HG03139 (cell line): ENCODE data around the gene UGGT2.
"Not testable (repeated sequence)": the region's sequence is repeated elsewhere in the genome, so short reads cannot be mapped to it uniquely, and the experiment has no call there.

Experiments used
- ATAC-seq: cut with Tn5 transposase; IDR thresholded peaks from one replicate; pipeline ENCODE4 v1.9.1; 2021; ENCODE audit not compliant: unreplicated experiment

UGGT2 gene

DNA sequence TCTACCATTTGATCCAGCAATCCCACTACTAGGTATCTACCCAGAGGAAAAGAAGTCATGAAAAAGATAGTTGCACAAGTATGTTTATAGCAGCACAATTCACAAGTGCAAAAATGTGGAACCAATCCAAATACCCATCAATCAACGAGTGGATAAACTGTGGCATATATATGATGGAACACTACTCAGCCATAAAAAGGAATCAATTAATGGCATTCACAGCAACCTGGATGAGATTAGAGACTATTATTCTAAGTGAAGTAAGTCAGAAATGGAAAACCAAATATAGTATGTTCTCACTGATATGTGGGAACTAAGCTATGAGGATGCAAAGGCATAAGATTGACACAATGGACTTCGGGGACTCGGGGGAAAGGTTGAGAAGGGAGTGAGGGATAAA, 1.3 kb downstream of the UGGT2 start:
- ATAC-seq, result not testable (repeated sequence)

DNA sequence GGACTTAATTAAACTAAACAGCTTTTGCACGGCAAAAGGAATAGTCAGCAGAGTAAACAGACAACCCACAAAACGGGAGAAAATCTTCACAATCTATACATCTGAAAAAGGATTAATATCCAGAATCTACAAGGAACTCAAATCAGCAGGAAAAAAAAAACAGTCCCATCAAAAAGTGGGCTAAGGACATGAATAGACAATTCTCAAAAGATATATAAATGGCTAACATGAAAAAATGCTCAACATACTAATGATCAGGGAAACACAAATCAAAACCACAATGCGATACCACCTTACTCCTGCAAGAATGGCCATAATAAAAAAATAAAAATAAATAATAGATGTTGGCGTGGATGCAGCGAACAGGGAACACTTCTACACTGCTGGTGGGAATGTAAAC, 1.7 kb downstream of the UGGT2 start:
- not testable (repeated sequence) for ATAC-seq

DNA sequence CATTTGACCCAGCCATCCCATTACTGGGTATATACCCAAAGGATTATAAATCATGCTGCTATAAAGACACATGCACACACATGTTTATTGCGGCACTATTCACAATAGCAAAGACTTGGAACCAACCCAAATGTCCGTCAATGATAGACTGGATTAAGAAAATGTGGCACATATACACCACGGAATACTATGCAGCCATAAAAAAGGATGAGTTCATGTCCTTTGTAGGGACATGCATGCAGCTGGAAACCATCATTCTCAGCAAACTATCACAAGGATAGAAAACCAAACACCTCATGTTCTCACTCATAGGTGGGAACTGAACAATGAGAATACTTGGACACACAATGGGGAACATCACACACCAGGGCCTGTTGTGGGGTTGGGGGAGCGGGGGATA, 2.2 kb downstream of the UGGT2 start:
- not testable (repeated sequence) for ATAC-seq

DNA sequence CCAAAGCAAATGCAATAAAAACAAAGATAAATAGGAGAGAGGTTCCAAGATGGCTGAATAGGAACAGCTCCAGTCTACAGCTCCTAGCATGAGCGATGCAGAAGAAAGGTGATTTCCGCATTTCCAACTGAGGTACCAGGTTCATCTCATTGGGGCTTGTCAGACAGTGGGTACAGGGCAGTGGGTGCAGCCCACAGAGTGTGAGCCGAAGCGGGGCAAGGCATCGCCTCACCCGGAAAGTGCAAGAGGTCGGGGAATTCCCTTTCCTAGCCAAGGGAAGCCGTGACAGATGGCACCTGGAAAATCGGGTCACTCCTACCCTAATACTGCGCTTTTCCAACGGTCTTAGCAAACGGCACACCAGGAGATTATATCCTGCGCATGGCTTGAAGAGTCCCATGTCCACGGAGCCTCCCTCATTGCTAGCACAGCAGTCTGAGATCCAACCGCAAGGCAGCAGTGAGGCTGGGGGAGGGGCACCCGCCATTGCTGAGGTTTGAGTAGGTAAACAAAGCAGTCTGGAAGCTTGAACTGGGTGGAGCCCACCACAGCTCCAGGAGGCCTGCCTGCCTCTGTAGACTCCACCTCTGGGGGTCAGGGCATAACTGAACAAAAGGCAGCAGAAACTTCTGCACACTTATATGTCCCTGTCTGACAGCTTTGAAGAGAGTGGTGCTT, 6.6 kb downstream of the UGGT2 start:
- not testable (repeated sequence) for ATAC-seq

DNA sequence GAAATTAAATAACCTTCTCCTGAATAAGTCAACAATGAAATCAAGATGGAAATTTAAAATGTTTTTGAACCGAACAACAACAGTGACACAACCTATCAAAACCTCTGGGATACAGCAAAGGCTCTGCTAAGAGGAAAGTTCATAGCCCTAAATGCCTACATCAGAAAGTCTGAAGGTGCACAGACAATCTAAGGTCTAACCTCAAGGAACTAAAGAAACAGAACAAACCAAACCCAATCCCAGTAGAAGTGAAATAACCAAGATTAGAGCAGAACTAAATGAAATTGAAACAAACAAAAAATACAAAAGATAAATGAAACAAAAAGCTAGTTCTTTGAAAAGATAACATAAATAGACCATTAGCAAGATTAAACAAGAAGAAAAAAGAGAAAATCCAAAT, 9.0 kb downstream of the UGGT2 start:
- ATAC-seq, result no peak

DNA sequence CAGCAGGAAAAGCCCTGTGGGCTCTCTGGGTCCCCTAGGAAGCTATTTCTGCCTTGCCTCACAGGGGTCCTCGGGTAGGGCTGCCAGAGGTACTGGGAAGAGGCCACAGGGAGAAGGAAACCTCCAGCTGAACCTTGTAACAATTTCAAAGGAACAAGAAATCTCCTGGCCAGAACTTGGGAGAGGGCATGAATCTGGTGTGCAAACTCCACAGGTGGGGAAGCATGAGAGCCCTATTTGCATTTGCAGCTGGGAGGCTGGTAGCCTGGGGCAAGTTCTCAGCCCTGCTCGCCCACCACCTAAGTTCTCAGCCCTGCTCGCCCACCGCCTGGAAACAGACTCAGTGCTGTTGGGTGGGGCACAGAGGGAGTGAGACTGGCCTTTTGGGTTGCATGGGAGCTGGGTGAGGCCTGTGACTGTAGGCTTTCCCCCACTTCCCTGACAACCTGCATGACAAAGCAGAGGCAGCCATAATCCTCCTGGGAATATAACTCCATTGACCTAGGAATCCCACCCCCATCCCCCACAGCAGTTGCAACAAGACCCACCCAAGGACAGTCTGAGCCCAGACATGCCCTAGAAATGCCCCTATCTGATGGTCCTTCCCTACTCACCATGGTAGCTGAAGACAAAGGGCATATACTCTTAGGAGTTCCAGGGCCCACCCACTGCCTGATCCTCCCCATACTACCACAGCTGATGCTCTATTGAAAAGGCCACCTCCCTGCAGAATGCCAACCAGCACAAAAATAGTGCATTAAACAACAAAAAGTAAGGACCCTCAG, 11.7 kb downstream of the UGGT2 start:
- no peak for ATAC-seq

DNA sequence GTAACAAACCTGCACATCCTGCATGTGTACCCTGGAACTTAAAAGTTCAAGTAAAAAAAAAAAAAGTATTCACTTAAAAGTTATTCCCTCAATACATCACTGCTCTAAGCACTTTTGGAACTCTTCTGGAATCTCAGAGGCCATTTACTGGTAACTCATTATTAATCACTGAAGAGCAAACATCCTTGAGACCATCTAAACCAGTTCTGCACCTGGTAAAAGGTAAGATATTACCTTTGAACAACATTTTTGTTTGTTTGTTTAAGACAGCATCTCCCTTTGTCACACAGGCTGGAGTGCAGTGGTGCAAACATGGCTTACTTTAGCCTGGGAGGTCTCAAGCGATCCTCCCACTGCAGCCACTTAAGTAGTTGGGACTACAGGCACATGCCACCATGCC, 16.7 kb downstream of the UGGT2 start:
- ATAC-seq, result no peak

DNA sequence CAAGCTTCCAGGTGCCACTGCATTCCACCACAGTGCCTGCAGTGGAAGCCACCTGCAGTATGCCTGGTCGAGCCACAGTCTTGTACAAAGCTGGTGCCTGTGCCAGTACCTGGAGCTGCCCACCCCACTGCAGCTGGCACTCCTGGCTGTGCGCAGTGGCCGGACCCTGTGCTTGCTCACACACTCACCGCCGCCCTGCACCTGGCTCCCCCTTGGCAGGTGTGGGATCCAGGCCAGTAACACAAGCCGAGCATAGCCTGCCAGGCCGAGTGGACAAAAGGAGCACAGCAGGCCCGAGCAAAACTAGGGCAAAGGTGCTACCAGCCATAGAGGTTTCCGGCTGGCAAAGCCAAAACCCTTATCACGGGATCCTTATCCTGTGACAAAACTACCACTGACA, 18.5 kb downstream of the UGGT2 start:
- ATAC-seq, result no peak

DNA sequence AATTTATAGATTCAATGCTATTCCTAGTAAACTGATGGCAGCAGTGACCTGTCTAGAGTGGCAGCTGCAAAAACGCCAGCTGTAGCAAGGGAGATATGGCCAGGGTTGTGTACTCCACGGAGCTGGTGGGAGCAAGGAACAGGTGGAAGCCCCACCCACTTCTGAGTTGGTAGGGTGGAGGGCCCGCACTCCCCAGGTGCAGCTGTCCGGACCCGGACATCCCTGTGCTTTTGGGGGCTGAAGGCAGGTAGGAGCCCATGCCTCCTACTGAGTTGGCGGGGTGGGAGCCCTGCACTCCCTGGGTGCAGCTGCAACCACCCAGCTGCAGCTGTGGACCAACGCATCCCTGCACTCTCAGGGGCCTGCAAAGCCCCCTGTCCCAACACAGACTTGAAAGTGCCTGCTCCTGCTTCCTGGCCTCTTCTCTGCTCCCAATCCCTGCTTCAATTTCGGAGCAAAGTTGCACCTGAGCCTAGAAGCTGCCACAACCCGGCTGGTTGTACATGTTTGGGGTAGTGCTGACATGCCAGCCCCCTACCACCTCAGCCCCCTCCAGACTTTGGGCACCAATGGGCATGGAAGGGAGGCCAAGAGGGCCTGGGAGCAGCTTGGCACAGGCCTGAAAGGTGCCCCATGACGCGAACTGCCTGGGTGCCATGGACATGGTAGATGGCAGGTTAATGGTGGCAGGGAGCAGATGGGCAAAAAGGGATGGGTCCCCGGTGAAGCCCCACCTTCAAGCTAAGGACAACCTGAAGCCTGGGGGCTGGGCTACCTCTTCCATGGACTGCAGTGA, 19.8 kb downstream of the UGGT2 start:
- no peak for ATAC-seq

DNA sequence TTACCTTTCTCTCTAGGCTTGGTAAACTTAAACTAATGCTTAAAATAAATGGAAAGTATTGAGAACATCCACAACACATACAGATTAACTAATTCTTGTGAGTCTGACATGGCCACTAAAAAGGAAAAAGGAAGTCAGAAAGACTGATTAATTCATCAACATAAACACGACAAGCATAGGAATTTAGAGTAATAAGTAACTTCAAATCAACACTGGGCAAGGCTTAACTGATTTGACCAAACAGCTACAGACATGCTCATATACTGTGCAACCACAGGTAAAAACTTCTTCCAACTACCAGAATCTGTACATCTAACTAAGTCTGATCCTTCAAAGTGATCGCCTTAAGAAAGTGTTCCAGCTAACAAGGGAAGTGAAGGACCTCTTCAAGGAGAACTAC, 20.5 kb downstream of the UGGT2 start:
- no peak for ATAC-seq

DNA sequence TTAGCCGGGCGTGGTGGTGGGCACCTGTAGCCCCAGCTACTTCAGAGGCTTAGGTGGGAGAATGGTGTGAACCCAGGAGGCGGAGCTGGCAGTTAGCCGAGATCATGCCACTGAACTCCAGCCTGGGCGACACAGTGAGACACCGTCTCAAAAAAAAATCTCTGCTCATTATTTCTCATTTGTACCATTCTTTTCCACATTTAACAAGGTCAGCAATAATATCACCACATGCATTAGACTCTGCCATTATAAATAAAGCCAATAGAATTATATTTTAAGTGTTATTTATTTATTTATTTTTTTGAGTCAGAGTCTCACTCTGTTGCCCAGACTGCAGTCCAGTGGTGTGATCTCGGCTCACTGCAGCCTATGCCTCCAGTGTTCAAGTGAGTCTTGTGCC, 24.2 kb downstream of the UGGT2 start:
- no peak for ATAC-seq

DNA sequence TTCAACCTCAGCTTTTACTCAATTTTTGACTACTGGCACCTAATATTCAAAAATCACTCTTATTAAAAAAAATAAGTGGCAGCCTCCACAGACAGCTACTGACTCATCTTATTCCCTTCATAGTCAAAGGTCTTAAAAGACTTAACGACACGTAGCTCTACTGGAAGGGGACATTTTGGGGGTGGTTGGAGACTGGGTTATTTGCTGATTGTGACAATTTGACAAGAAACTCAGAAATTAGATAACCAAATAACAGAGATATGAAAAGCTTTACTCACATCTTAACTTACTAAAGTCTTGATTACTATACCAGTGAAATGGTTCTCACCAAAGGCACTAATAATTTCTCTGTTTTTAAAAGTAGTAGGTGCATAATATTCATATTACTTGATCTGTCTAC, 25.7 kb downstream of the UGGT2 start:
- no peak for ATAC-seq

DNA sequence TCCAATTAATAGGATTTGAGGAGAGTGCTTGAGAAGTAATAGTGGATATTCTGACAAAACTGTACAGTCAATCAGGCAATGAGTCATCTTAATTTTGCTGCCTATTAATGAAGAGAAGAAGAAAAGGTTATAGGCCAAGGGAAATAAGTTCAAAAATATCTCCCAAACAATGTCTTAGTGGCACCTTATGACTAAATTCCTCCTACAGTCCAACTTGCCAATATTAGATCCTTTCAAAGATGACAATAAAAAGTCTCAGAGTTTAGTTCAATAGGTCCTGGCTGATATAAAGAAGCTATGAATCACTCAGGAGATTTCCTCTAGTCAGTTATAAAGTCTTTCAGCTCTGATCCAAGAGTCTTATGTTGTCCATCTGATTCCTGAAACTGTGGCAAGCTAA, 27.9 kb downstream of the UGGT2 start:
- no peak for ATAC-seq

DNA sequence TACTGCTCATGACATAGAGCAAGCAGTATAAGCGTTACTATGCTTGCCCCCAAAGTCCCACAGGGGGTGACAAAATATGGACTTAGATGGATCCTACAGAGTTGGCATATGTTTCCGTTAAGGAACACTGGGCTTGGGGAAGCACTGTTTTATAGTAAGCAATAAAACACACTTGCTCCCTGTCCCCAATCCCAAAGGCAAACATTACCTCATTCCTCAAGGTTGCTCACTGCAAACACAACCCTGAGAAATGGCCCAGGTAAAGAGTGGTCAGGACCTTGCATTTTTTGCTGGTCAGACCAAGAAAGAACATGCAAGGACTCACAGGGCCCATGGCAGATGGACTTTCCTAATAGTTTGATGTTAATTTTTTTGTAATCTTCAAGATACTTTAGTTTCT, 32.3 kb downstream of the UGGT2 start:
- no peak for ATAC-seq

DNA sequence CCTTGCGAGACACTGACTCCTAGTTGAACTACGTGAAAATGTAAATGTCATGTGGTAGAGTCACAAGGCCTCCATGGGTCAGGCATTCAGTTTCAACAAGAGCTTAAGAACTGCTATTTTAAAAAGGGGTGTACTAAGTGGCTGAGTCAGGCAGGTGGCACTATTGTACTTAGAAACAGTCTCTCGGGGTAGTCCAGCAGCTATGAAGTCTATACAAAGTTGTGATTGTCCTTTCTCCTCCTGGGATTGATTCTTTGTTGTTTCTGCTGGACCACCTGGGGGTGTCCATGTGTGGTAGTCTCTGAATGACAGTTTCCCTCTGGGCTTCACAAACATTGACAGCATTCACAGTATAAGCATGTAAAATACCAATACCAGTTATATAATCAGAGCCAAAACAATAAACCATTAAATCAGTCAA, 33.0 kb downstream of the UGGT2 start:
- peak; percentile 84 for ATAC-seq

DNA sequence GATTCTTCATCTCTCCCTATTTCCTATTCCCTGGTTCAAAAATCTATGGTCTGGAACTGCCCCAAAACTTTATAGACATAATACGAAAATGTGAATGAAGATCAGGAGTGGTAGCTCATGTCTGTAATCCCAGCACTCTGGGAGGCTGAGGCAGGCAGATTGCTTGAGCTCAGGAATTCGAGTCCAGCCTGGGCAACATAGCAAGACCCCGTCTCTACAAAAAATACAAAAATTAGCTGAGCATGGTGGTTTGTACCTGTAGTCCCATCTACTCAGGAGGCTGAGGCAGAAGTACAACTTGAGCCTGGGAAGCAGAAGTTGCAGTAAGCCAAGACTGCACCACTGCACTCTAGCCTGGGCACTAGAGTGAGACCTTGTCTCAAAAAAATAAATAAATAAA, 35.1 kb downstream of the UGGT2 start:
- ATAC-seq, result no peak

DNA sequence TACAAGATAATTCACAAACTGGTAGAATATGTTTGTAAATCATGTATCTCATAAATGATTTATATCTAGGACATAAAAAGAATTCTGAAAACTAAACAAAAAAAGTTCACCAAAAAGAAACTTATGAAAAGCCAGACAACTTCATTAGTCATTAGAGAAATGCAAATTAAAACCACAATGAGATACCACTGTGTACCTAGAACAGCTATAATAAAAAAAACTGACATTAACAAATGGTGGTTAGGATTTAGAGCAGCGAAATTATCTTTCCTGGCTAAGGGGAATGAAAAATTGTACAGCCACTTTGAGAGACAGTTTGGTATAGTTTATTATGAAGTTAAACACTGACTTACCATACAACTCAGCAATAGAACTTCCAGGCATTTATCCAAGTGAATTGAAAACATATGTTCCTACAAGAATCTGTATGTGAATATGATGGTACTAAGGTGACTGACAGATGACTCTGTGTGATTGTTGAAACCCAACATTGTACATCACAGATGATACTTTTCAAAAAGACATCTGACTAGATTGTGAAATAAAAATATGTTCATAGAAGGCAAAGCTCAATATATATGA, 41.8 kb downstream of the UGGT2 start:
- ATAC-seq, result no peak

DNA sequence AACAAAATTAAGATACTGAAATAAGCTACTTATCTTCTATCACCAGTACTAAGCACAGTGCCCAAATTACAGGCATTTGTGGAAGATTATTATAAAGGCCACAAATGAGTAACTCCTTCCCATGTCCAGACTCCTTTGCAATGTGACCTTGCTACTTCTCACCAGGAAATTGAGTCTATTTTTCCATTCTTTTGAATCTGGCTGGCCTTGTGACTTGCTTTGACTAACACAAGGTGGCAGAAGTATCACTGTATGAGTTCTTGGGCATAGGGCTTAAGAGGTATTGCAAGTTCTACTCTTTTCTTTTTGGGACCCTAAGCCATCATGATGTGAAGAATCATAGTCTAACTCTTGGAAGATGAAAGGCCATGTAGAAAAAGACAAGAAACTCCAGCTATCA, 49.9 kb downstream of the UGGT2 start:
- ATAC-seq, result no peak

DNA sequence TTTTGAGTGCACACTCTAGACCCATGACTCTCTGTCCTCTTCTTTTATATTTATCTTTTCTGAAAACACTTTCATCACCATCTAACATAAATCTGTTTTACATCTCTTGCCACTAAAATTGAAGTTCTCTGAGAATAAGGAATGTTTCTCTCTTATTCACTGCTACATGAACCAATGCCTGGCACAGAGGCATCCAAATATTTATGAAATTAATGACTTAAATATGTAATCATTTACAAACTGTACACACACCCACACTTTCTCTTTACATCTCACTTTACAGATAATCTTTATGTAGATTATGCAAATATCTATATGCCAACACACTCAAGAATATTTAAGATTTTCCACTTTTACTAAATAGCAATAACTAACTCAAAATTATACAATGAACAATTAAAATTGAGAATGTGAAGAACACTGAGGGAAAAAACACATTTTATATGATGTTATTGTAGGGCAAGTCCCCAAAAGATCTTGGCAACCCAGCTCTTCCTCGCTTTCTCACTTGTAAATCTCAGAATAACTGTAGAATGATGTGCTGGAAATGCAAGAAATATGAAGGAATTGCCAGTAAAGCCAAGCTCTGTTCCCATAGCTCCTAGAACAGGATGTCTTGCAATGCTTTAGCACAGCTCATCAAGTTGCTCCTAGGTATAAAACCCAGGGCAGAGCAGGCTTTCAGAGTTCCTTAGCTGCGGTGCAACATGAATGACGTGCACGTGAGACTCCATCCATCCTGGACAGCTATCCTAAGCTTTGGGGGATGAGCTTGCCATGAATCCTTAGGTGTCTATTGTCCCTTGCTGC, 50.7 kb downstream of the UGGT2 start:
- ATAC-seq, result no peak

DNA sequence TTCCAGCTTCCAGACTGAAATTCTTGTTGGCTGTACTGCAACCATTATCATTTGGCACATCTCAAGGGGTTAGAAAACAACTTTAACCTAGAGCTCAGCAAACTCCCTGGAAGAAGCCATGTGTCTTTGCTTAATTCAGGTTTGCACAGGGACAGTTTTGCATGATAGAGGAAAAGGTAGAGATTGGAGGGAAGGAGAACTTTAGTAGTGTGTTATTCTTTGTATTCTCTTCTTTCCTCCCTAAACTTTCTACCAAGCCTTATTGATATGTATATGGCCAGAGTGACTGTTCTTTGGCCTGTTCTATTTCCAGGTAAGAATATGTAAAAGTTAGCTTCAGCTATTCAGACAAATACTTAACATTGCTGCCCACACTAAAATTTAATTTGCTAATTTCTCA, 53.1 kb downstream of the UGGT2 start:
- no peak for ATAC-seq

DNA sequence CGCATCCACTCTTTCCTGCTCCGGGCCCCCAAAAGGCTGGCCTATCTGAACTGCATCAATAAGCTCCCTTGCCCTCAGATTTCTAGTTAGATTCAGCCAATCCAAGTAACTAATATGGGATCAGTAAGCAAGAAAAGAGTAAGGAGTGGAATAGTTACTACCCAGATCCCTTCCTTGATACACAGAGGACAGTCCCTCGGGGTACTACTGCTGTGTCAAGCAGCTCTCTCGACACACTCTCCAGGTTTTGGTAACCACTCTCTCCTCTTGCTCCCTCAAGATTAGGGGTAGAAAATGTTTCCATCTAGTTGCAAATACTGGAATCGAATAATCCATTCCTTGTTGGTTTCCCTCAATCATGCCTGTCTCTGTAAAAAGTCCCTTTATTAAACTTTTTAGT, 65.4 kb downstream of the UGGT2 start:
- no peak for ATAC-seq
